ENCODE measurements around the gene TCF12. TPM values are rescaled to one million over a fixed set of nuclear protein-coding genes. Genes with fewer than 3 reads are reported as not detected.

The TCF12 gene
- total RNA-seq, 1 donor from 2014 or later, result 164 TPM

GRCh38 chr15:57041416-57041815 is 123.0 kb downstream of the TCF12 start:
- Mint-ChIP-seq H3K27me3 (ENCODE audit: unreplicated experiment) (no peaks in the 10 kb centered on the region), H3K27ac (ENCODE audit: unreplicated experiment) (no peak overlapping the region), H3K4me1 (ENCODE audit: unreplicated experiment) (peaks cover 12% of the 10 kb centered on the region), H3K36me3 (ENCODE audit: unreplicated experiment) (no peaks in the 10 kb centered on the region), H3K4me3 (ENCODE audit: unreplicated experiment) (no peak overlapping the region), H3K9me3 (ENCODE audit: unreplicated experiment) (no peaks in the 10 kb centered on the region)
- TF ChIP-seq CTCF (IDR thresholded peaks at IDR 0.05), result no peak
- no peak for DNase-seq (ENCODE audit: extremely low spot score, unreplicated experiment)

GRCh38 chr15:57044072-57044702 is 125.7 kb downstream of the TCF12 start:
- H3K9me3 Mint-ChIP-seq (ENCODE audit: unreplicated experiment), result no peaks in the 10 kb centered on the region
- H3K4me3 Mint-ChIP-seq (ENCODE audit: unreplicated experiment), result no peak overlapping the region
- no peak for TF ChIP-seq CTCF (IDR thresholded peaks at IDR 0.05)

GRCh38 chr15:57044970-57045369 is 126.5 kb downstream of the TCF12 start:
- no peak for TF ChIP-seq CTCF (IDR thresholded peaks at IDR 0.05)
- no peak for DNase-seq (ENCODE audit: extremely low spot score, unreplicated experiment)
- Mint-ChIP-seq H3K27ac (ENCODE audit: unreplicated experiment) (no peak overlapping the region), H3K4me1 (ENCODE audit: unreplicated experiment) (peaks cover 32% of the 10 kb centered on the region), H3K4me3 (ENCODE audit: unreplicated experiment) (no peak overlapping the region), H3K27me3 (ENCODE audit: unreplicated experiment) (no peaks in the 10 kb centered on the region), H3K36me3 (ENCODE audit: unreplicated experiment) (no peaks in the 10 kb centered on the region), H3K9me3 (ENCODE audit: unreplicated experiment) (no peaks in the 10 kb centered on the region)

More at GRCh38 chr15:57044072-57044702, 125.7 kb downstream of the TCF12 start:
- no peak overlapping the region for H3K27ac Mint-ChIP-seq (ENCODE audit: unreplicated experiment)
- H3K27me3 Mint-ChIP-seq (ENCODE audit: unreplicated experiment), result no peaks in the 10 kb centered on the region
- peaks cover 29% of the 10 kb centered on the region for H3K4me1 Mint-ChIP-seq (ENCODE audit: unreplicated experiment)
- no peak for DNase-seq (ENCODE audit: extremely low spot score, unreplicated experiment)
- no peaks in the 10 kb centered on the region for H3K36me3 Mint-ChIP-seq (ENCODE audit: unreplicated experiment)

GRCh38 chr15:57045741-57046382 is 127.4 kb downstream of the TCF12 start:
- no peak overlapping the region for H3K27ac Mint-ChIP-seq (ENCODE audit: unreplicated experiment)
- no peaks in the 10 kb centered on the region for H3K27me3 Mint-ChIP-seq (ENCODE audit: unreplicated experiment)
- H3K4me3 Mint-ChIP-seq (ENCODE audit: unreplicated experiment), result no peak overlapping the region
- TF ChIP-seq CTCF (IDR thresholded peaks at IDR 0.05), result no peak
- DNase-seq (ENCODE audit: extremely low spot score, unreplicated experiment), result no peak
- no peaks in the 10 kb centered on the region for H3K9me3 Mint-ChIP-seq (ENCODE audit: unreplicated experiment)
- no peaks in the 10 kb centered on the region for H3K36me3 Mint-ChIP-seq (ENCODE audit: unreplicated experiment)
- peaks cover 34% of the 10 kb centered on the region for H3K4me1 Mint-ChIP-seq (ENCODE audit: unreplicated experiment)

- Mint-ChIP-seq H3K27ac (ENCODE audit: unreplicated experiment) (peak overlapping the region; percentile 90), H3K4me3 (ENCODE audit: unreplicated experiment) (peak overlapping the region; percentile 28), H3K4me1 (ENCODE audit: unreplicated experiment) (peaks cover 48% of the 10 kb centered on the region), H3K36me3 (ENCODE audit: unreplicated experiment) (no peaks in the 10 kb centered on the region), H3K27me3 (ENCODE audit: unreplicated experiment) (no peaks in the 10 kb centered on the region), H3K9me3 (ENCODE audit: unreplicated experiment) (peaks cover 8% of the 10 kb centered on the region)
- DNase-seq (ENCODE audit: extremely low spot score, unreplicated experiment), result no peak
- TF ChIP-seq CTCF (IDR thresholded peaks at IDR 0.05), result no peak
Observed at GRCh38 chr15:57048930-57049549, 130.6 kb downstream of the TCF12 start.

Data from osteocyte (in vitro differentiated cells).